GM19324 (cell line): ENCODE data around the gene OPTC.

Source experiments
- ATAC-seq: cut with Tn5 transposase; IDR thresholded peaks from one replicate; pipeline ENCODE4 v1.9.1; 2021; ENCODE audit warnings: mild to moderate bottlenecking, moderate library complexity; ENCODE audit not compliant: unreplicated experiment, low FRiP score

OPTC gene

DNA sequence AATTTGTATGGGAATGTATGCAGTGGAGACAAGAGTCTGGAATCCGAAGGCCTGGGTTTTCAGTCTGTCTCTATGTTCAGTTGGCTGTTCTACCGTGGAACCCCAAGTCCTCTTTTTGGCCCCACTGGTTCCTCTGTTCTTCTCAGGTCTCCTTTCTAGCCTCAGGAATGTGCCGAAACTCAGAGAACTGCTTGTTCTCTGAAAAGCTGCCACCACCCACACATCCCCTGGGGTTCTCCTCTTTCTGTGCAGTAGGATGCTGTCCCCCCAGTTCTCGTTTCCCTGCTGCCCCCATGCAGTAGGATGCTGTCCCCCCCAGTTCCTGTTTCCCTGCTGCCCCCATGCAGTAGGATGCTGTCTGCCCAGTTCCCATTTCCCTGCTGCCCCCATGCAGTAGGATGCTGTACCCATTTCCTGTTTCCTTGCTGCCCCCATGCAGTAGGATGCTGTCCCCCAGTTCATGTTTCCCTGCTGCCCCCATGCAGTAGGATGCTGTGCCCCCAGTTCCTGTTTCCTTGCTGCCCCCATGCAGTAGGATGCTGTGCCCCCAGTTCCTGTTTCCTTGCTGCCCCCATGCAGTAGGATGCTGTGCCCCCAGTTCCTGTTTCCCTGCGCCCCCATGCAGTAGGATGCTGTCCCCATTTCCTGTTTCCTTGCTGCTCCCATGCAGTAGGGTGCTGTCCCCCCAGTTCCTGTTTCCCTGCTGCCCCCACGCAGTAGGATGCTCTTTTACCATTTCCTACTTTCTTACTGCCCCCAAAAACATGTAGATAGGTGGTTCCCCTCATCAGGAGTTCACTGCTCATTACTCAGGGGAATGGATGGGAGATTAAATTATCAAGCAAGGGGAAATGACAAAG lies 35.3 kb downstream of the OPTC start:
- no peak for ATAC-seq

DNA sequence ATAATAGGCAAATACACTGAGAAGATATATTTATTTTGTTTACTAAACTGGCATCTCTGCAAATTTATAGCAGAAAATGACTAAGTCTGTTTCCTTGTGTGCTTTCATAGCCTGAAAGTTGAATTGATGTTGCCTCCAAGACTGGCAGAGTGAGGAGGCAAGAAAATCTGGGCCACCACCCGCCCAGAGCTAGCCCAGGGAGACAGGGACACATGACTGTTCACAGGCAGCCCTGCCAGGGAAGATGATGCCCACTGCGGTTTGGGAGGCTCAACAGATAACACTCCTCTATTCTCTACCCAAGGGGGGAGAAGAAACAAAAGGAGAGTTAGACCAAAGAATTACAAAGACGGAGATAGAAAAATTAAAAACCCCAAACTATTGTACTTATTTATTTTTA lies 37.1 kb downstream of the OPTC start:
- no peak for ATAC-seq

DNA sequence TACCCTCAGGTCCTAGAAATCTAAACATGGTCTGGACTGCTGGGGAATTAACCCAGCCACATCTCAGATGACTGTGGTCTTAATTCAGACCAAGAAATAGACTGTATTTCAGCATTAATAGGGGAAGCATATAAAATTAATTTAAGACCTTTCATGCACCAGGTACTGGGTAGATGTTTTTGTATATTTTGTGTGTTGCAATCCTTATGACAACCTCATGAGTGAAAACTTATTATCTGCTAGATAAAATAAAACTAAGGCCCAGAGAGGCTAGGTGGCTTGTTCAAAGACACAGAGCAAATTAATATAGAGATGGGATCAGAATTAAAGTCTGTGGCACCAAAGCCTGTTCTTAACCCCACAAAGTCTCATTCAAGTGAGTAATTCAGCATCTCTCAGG lies 40.1 kb downstream of the OPTC start:
- ATAC-seq, result no peak

DNA sequence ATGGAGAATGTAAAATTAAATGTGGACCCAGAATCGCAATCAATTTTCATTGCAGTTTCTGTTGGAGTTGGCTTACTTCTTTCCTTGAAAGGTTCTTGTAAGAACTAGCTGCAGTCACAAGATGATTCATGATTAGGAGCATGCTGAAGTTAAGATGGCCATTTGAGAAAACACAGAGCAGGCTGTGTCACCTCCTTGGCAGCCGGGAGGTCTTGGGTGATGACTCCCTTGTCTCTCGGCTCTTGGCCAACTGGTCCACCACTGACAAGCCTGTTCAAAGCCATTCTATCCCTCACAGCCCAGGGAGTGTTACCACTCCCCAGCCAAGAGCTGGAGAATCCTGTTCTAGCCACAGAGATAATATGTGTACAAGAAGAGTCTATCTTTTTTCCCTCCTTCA lies 40.6 kb downstream of the OPTC start:
- no peak for ATAC-seq

DNA sequence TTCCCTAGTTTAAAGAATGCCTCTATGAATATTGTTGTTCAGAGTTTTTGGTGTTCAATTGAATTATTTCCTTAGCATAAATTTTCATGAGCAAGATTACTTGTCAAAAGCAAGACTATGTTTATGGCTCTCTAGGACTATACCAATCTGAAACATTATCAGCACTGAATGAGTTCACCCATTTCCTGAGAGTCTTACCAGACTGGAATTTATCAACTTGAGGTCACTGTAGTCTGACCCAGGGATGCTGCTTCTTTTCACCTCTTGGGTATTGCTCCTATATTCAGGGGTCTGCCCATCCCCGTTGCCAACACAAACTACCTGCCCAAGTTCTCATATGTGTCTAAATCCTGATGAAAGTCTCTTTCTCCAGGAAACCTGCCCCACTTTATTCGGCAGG lies 42.6 kb downstream of the OPTC start:
- no peak for ATAC-seq

DNA sequence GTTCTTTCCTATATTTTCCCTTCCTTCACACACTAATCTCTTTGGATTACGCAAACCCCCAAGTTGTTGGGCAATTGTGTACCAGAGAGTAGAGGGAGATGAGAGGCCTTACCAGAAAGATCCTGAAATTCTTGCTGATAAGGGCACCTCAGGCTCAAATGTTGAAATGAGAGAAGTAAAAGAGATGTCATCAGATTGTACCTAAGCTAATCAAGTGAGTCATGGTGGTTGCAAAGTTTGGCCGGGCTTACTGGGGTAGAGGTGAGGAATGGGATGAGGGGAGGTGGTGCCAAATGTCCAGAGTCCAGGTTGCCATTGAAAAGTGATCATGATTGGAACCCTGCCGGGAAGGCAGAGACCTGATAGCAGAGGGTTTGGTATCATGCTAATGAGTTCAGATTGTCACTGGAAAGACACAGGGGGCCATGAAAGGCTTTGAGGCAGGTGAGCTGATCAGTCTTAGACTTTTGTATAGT lies 43.1 kb downstream of the OPTC start:
- no peak for ATAC-seq

DNA sequence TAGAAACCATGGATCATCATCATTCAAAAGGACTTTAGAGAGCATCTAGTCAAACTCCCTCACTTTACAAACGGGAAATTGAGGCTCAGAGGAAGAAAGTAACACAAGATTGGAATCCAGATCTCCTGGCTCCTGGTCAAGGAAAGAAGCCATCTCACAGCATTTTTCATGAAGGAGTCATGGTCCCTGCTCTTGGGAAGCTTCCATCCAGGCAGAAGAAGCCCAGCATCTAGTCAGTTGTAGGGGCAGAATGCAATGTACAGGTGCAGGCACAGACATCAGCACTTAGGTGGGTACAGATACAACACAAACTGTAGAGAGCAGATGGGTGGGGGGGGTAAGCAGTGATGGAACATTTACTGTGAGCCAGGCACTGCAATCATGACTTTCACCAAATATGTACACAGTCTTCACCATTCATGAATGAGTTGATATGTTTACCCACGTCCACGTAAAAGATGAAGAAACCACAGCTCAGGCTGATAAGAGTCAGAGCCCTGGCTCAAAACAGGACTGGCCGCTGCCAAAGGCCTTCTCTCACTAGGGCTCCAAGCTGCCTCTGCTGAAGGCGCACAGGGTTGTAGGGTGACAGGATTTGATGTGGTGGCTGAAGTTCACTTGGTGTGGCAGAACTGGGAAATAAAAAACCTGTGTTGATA lies 44.0 kb downstream of the OPTC start:
- no peak for ATAC-seq

DNA sequence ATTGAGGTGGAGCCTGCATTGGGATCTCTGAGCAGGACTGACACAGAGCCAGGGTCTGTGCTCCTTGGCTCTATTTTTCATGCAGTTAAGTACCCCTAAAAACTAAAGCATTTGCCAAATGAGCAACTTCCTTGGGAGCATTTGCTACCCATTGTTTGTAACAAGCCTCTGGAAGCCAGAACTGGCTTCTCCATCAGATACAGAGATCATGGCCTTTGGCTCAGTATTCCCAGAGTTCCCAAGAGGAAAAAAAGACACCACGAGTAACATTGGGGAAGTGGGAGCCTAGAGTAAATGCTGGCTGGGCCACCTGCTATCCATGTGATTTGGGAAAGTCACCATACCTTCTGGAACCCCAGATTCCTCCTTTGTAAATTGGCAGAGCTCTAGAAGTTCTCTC lies 44.8 kb downstream of the OPTC start:
- ATAC-seq, result no peak

DNA sequence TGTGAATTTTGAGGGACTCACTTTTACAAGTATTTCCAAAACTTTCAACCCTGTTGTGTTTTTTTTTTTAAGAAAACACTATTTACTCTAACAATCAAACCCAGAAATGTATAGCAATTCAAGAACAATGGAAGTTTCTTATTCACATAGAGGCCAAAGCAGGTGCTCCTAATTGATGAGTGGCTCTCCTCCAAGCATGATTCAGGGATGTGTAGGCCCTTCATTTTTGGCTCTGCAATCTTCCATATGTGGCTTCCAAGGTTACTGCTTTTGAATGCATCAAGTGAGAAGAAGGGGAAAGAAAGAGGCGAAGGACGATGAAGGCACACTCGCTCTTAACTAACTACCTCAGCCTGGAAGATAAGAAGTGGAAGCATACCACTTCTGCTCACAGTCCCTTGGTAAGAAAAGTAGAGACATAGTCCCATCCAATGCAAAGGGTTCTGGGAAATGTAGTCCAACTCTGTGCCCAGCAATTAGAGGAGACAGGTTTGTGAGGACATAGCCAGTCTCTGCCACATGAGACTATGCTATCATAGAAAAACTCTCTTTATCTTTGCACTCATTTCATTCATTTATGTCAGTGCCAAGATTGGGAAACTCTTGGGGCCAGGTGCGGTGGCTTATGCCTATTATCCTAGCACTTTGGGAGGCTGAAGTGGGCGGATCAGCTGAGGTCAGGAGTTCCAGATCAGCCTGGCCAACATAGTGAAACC lies 46.0 kb downstream of the OPTC start:
- ATAC-seq, result no peak

DNA sequence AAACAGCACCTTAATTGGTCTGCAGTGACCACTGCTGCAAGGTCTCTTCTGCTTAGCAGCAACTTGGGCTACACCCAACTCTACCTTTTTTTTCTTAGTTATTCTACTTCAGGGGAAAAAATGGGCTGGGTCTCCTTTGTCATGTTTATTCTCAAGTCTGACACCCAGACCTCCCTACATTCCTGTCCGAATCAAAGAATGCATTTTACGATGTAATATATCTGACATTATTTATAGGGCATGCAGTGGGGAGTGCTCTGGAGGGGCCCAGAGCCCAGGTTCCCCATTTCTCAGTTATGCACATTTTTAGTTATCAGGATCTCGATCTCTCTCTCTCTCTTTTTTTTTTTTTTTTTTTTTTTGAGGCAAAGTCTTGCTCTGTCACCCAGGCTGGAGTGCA lies 50.5 kb downstream of the OPTC start:
- no peak for ATAC-seq

DNA sequence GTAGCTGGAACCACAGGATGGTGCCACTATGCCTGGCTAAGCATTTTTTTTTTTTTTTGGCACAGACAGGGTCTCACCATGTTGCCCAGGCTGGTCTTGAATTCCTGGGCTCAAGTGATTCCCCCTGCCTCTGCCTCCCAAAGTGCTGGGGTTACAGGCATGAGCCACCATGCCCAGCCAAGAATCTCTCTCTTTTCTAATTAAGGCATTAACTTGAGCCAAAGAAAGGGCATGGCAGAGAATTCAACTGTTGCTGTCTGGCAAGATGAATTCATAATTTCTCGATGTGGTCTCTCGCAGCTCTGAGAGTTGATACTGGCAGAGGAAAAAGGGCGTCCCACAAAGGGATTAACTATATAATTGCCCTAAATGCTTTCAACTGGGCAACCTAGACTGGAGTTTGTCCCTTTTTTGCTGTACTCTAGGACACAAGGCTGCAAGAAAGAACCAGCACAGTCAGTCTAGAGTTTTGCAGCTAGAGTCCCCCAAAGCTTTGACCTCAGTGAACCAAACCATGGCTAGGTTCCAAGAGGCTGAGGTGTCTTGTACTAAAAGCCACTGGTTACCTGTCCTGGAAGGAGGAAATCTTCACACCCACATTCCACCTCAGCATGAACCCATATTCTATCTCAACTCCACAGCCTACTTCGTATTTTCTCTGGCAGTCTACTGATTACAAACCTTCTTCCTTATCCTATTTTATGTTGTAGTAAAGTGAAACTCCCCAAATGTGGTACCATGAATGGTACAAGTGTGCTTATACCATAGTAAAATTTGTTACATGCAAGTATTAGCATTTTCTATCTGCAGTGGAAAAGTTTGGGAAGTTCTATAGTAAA lies 51.2 kb downstream of the OPTC start:
- ATAC-seq, result no peak

DNA sequence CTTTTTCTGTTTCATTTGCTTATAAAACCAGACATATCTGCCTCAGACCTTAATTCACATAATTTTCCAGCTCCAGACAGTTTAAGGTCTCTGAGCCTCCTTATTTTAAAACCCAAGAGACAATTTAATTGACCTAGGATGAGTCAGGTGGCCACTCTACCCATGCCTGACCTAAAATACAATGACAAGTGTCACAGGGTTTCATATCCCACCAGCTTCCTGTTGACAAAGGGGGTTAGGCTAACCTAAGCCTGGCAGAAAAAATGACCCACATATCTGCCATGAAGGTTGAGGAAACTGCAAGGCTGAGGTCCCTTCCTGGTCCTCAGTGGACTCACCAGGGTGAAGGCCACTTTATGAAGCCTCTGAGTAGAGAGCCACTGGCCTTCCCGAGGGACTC lies 52.3 kb downstream of the OPTC start:
- ATAC-seq, result no peak

DNA sequence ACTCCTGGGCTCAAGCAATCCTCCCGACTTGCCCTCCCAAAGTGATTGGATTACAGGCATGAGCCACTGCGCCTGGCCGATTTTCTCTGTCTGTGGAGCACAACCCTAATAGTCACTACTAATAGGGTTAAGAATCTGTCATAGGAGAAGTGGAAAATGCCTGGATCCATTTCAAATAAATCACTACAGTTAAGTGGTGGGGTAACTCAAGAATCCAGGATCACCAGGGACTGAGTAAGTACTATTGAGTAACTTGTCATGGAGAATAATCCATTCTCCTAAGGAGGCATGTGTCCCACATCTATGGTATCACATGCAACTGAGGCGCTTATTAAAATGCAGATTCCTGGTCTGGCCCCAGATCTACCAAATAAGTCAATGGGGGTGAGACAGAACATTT lies 53.2 kb downstream of the OPTC start:
- no peak for ATAC-seq

DNA sequence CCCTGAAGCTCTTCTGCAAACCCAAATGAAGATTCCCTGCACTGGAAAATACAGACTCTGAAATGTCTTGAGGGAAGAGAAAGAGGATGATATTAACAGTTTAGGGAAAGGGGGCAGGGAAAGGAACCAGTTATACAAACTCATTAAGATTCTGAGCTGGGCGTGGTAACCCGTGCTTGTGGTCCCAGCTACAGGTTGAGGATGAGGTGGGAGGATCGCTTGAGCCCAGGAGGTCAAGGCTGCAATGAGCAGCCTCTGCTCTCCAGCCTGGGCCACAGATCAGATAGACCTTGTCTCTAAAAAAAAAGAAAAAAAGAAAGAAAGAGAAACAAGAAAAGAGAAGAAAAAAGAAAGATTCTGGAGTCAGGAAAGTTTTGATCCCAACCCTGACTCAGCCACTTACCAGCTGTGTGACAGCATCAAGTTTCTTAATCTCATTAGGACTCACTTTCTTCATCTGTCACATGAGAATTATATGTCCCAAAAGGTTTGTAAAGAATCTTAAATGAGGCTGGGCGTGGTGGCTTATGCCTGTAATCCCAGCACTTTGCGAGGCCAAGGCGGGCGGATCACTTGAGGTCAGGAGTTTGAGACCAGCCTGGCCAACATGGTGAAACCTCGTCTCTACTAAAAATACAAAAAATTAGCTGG lies 53.9 kb downstream of the OPTC start:
- no peak for ATAC-seq

DNA sequence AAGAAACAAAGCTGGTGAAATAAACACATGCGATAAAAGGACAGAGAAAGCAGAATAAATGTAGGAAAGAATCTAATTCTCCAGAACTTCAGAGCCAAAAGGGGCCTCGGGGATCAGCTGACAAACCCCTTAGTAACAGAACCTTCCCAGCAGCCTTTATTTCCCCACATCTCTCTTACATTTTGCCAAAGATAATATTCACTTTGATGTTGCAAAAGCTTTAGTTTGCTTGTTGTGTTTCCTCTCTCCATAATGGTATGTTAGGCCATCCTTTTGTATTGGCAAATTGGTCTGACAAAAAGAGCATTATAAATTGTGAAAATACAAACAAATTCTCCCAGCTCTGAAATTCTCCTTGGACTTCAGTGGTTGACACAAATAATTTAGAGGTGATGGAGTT lies 54.9 kb downstream of the OPTC start:
- no peak for ATAC-seq

DNA sequence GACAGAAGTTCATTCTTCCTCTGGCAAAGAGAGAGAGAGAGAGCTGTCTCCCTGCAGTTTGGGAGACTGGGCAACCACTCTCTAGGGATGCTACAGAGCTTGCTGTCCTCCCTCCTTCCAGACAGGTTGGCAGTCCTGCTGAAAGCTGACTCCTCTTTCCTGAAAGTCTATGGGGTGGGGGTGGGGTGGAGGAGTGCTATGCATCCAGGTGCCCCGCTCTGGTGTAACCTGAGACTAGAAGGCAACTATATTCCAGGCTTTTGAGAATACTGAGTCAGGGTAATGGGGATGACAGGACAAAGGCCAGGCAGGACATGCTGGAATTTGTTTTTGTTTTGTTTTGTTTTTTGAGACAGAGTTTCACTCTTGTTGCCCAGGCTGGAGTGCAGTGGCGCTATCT lies 55.4 kb downstream of the OPTC start:
- no peak for ATAC-seq

DNA sequence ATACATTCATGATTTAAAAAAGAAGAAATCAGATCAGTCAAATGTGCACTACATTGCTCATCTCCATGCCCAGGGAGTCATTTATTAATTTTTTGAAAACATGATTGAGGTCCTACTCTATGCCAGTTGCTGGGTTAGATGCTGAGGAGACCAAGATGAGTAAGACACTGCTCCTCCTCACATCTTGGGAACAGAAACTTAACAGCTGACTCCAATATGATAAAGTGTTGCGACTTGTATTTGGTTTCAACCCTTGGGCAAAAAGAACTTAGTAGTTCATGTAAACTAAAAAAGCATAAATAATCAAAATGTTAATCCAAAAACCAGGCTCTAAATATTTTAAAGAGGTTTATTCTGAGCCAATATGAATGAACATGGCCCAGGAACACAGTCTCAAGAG lies 56.9 kb downstream of the OPTC start:
- no peak for ATAC-seq

DNA sequence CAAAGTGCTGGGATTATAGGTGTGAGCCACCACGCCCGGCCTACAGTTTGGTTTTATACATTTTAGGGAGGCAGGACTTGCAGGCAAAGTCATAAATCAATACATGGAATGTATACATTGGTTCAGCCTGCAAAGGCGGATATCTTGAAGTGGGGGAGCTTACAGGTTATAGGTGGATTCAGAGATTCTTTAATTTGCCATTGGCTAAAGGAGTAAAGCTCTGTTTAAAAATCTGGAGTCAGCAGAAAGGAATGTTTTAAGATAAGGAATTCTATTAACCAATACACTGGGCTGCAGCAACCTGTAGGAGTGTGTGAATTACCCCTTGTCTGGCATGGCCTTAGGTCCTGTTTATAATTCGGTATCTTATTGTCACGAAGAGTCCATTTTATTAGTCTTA lies 57.6 kb downstream of the OPTC start:
- ATAC-seq, result no peak

DNA sequence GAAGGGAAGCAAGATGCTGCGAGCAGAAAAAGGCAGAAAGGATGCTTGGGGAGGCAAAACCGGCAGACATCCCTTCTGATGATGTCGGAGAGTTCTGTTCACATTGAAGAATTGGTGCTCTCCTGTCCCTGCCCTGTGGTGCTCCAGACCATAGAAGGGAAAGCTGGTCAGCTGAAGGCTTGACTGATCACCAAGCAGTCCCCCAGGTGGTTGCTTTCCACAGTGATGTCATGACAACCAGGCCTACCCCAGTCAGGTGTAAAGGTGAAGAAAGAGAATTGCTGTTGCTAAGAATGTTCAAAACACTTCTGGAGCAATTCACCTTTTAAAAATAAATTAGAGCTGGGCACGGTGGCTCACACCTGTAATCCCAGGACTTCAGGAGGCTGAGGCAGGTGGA lies 59.5 kb downstream of the OPTC start:
- ATAC-seq, result no peak

DNA sequence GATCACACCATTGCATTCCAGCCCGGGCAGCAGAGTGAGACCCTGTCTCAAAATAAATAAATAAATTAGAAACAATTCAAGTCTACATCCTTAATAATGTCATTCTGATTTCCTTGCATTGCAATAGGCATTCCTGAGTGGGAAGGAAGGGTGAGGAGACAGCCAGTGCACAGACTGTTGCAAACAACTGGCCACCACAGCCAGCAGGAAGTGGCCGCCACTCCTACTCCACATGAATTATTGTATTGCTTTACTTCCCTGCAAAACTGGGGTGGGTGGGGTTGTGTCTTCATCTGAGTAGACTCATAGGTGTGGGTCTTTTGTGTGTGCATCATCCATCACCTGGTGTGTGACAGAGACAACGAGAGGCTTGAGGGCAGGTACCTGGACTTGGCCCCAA lies 60.1 kb downstream of the OPTC start:
- no peak for ATAC-seq
